DOHH2 (cell line): Measurements from ENCODE around the gene ELF1.

Source experiments
- EZH2phosphoT487 ChIP-seq: fragments of 200-600 bp; sonication (generic); IDR thresholded peaks from 2 replicates; pipeline ENCODE4 v1.6.1; 2017; ENCODE audit warnings: borderline replicate concordance, mild to moderate bottlenecking, antibody characterized with exemption, low read length, moderate library complexity, mixed read lengths
- TF ChIP-seq, protein P1 (sequence below): fragments of 200-600 bp; sonication (generic); IDR thresholded peaks from one replicate; pipeline ENCODE4 v1.5.1; 2014; ENCODE audit warnings: antibody characterized with exemption, mild to moderate bottlenecking, low read depth, low read length; ENCODE audit not compliant: poor library complexity, severe bottlenecking

DNA sequence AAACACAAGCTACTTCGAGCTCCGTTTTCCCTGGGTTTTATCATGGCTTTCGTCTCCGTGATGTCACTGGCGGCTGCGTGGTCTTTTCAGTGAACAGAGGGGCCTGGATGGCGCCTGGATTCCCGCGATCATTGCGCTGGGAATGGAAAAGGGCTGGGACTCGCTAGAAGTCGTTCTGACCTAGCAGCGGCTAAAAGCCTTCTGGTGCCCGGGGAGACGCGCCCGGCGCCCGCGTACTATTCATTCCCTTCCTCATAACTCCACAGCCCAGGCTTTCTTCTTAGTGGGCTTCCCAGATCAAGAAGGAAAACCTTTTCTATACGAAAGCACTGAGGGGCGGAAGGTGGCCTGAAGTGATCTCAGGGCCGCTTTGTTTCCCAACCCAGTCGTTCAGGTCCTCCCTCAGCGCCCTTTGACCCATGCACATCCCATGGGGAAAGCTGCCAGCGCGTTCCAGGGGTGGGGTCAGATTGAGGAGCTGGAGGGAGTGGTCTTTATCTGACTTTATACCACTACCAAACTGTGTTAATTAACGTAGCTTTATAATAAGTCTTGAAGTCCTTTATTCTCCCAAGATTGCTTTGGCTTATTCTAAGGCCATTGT lies 96.6 kb downstream of the ELF1 start:
- TF ChIP-seq, protein P1, sequence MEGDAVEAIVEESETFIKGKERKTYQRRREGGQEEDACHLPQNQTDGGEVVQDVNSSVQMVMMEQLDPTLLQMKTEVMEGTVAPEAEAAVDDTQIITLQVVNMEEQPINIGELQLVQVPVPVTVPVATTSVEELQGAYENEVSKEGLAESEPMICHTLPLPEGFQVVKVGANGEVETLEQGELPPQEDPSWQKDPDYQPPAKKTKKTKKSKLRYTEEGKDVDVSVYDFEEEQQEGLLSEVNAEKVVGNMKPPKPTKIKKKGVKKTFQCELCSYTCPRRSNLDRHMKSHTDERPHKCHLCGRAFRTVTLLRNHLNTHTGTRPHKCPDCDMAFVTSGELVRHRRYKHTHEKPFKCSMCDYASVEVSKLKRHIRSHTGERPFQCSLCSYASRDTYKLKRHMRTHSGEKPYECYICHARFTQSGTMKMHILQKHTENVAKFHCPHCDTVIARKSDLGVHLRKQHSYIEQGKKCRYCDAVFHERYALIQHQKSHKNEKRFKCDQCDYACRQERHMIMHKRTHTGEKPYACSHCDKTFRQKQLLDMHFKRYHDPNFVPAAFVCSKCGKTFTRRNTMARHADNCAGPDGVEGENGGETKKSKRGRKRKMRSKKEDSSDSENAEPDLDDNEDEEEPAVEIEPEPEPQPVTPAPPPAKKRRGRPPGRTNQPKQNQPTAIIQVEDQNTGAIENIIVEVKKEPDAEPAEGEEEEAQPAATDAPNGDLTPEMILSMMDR: no peak
- no peak for TF ChIP-seq EZH2phosphoT487
